ENCODE data around the gene SRPK3.

SRPK3 gene

DNA sequence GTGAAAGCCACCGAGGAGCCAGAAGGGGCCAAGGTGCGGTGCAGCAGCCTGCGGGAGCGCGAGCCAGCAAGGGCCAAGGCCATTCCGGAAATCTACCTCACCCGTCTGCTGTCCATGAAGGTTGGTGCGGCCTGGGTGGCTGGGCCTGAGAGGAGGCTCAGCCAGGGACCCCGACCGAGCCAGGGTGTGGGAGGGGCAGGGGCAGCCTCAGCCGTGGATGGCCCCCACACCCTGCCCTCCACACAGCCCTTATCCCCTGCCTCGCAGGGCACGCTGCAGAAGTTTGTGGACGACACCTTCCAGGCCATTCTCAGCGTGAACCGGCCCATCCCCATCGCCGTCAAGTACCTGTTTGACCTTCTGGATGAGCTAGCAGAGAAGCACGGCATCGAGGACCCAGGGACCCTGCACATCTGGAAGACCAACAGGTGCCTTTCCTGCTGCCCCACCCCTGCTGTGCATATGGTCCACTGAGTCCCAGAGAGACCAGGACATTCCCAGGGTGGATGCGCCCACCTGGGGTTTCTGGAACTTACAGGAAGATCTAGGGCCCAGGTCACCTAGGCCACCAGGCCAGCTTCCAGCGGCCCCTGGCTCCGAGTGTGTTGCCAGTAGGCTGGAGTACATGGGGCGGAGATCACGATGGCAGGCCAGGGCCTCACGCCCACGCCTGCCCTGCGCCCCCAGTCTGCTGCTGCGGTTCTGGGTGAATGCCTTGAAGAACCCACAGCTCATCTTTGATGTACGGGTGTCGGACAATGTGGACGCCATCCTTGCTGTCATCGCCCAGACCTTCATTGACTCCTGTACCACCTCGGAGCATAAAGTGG is 3.4 kb upstream of the SRPK3 start:
- no peaks in the 10 kb centered on the region for H3K36me3 ChIP-seq (ENCODE audit: control insufficient read depth, insufficient read depth, low read length)
- 93 to 95% methylated on average over 34 of the region's 34 CpGs for WGBS, 2 experiments
- peaks cover 2% of the 10 kb centered on the region for H3K4me1 ChIP-seq (ENCODE audit: control insufficient read depth, insufficient read depth, low read length)
- no peak overlapping the region for H3K4me3 ChIP-seq (ENCODE audit: insufficient read depth, low read depth, low read length)
- no peaks in the 10 kb centered on the region for H3K27me3 ChIP-seq (ENCODE audit: control insufficient read depth, insufficient read depth, low read length, poor library complexity, severe bottlenecking)
- no peaks in the 10 kb centered on the region for H3K9me3 ChIP-seq (ENCODE audit: control insufficient read depth, low read length)
- no peak overlapping the region for H3K27ac ChIP-seq (ENCODE audit: insufficient read depth, low read depth, low read length, poor library complexity, severe bottlenecking)

- Histone ChIP-seq H3K9me3 (ENCODE audit: control insufficient read depth, low read length) (no peaks in the 10 kb centered on the region), H3K4me3 (ENCODE audit: insufficient read depth, low read depth, low read length) (no peak overlapping the region), H3K36me3 (ENCODE audit: control insufficient read depth, insufficient read depth, low read length) (no peaks in the 10 kb centered on the region), H3K27ac (ENCODE audit: insufficient read depth, low read depth, low read length, poor library complexity, severe bottlenecking) (no peak overlapping the region), H3K4me1 (ENCODE audit: control insufficient read depth, insufficient read depth, low read length) (peaks cover 2% of the 10 kb centered on the region), H3K27me3 (ENCODE audit: control insufficient read depth, insufficient read depth, low read length, poor library complexity, severe bottlenecking) (no peaks in the 10 kb centered on the region)
- 89 to 91% methylated on average over 17 of the region's 17 CpGs for WGBS, 2 experiments
These were observed 2.7 kb upstream of the SRPK3 start for GRCh38 chrX:153778181-153778580.

- H3K9me3 ChIP-seq (ENCODE audit: control insufficient read depth, low read length), result no peaks in the 10 kb centered on the region
- peaks cover 2% of the 10 kb centered on the region for H3K4me1 ChIP-seq (ENCODE audit: control insufficient read depth, insufficient read depth, low read length)
- H3K27me3 ChIP-seq (ENCODE audit: control insufficient read depth, insufficient read depth, low read length, poor library complexity, severe bottlenecking), result no peaks in the 10 kb centered on the region
- WGBS, 2 experiments, result 93 to 94% methylated on average over 16 of the region's 16 CpGs
- no peak overlapping the region for H3K4me3 ChIP-seq (ENCODE audit: insufficient read depth, low read depth, low read length)
- no peaks in the 10 kb centered on the region for H3K36me3 ChIP-seq (ENCODE audit: control insufficient read depth, insufficient read depth, low read length)
- no peak overlapping the region for H3K27ac ChIP-seq (ENCODE audit: insufficient read depth, low read depth, low read length, poor library complexity, severe bottlenecking)
These were observed 2.1 kb upstream of the SRPK3 start for GRCh38 chrX:153778684-153779101.

DNA sequence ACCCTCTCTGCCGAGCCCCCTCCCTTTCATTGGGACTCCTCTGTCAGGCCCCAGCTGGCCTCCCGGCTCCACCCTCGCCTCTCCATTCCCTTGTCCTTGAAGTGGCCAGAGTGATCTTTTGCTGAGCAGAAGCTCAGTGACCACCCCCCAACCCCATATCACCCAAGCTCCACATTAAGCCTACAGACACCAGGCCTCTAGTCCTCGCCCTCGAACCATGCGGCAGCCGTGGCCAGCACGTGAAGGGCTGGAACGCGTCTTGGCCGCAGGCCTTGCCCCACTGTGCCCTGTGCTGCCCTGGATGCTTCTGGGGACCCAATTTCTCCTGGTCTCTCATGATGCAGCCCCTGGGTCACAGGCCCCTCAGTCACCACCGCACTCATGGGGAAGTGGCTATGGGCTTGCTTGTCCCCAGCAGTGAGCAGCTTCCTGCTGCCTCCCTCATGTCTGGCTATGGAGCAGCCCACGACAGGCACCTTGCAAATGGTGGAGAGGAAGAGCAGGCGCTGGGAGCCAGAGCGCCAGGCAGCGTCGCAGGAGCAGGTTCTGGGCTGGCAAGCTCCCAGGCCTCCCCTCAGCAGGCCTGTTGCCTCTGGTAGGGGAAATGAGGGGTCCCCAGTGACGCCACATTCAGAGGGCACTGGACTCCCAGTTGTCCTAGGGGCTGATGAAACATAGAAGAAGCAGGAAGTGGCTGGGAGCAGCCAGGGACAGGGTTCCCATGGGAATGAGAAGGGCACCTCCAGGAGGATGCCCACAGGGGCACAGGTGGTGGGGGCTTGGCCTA is 757 bp upstream of the SRPK3 start:
- 90 to 92% methylated on average over 18 of the region's 18 CpGs for WGBS, 2 experiments
- peaks cover 2% of the 10 kb centered on the region for H3K4me1 ChIP-seq (ENCODE audit: control insufficient read depth, insufficient read depth, low read length)
- no peak overlapping the region for H3K4me3 ChIP-seq (ENCODE audit: insufficient read depth, low read depth, low read length)
- no peak overlapping the region for H3K27ac ChIP-seq (ENCODE audit: insufficient read depth, low read depth, low read length, poor library complexity, severe bottlenecking)
- H3K27me3 ChIP-seq (ENCODE audit: control insufficient read depth, insufficient read depth, low read length, poor library complexity, severe bottlenecking), result no peaks in the 10 kb centered on the region
- no peaks in the 10 kb centered on the region for H3K9me3 ChIP-seq (ENCODE audit: control insufficient read depth, low read length)
- no peaks in the 10 kb centered on the region for H3K36me3 ChIP-seq (ENCODE audit: control insufficient read depth, insufficient read depth, low read length)

- Histone ChIP-seq H3K4me1 (ENCODE audit: control insufficient read depth, insufficient read depth, low read length) (peaks cover 2% of the 10 kb centered on the region), H3K36me3 (ENCODE audit: control insufficient read depth, insufficient read depth, low read length) (no peaks in the 10 kb centered on the region), H3K4me3 (ENCODE audit: insufficient read depth, low read depth, low read length) (no peak overlapping the region), H3K27ac (ENCODE audit: insufficient read depth, low read depth, low read length, poor library complexity, severe bottlenecking) (no peak overlapping the region), H3K27me3 (ENCODE audit: control insufficient read depth, insufficient read depth, low read length, poor library complexity, severe bottlenecking) (no peaks in the 10 kb centered on the region), H3K9me3 (ENCODE audit: control insufficient read depth, low read length) (no peaks in the 10 kb centered on the region)
- 95% methylated on average over 24 of the region's 24 CpGs for WGBS, 2 experiments
These were observed 697 bp downstream of the SRPK3 start for GRCh38 chrX:153781428-153782047.

GRCh38 chrX:153782313-153782712 is 1.5 kb downstream of the SRPK3 start:
- no peaks in the 10 kb centered on the region for H3K36me3 ChIP-seq (ENCODE audit: control insufficient read depth, insufficient read depth, low read length)
- WGBS, 2 experiments, result 79 to 91% methylated on average over 11 of the region's 11 CpGs

GRCh38 chrX:153782871-153783270 is 2.0 kb downstream of the SRPK3 start:
- Histone ChIP-seq H3K27ac (ENCODE audit: insufficient read depth, low read depth, low read length, poor library complexity, severe bottlenecking) (no peak overlapping the region), H3K4me1 (ENCODE audit: control insufficient read depth, insufficient read depth, low read length) (peaks cover 2% of the 10 kb centered on the region), H3K36me3 (ENCODE audit: control insufficient read depth, insufficient read depth, low read length) (no peaks in the 10 kb centered on the region), H3K27me3 (ENCODE audit: control insufficient read depth, insufficient read depth, low read length, poor library complexity, severe bottlenecking) (no peaks in the 10 kb centered on the region), H3K9me3 (ENCODE audit: control insufficient read depth, low read length) (no peaks in the 10 kb centered on the region), H3K4me3 (ENCODE audit: insufficient read depth, low read depth, low read length) (no peak overlapping the region)
- WGBS, 2 experiments, result 95 to 96% methylated on average over 13 of the region's 14 CpGs

More at GRCh38 chrX:153782313-153782712, 1.5 kb downstream of the SRPK3 start:
- H3K27me3 ChIP-seq (ENCODE audit: control insufficient read depth, insufficient read depth, low read length, poor library complexity, severe bottlenecking), result no peaks in the 10 kb centered on the region
- no peaks in the 10 kb centered on the region for H3K9me3 ChIP-seq (ENCODE audit: control insufficient read depth, low read length)
- H3K27ac ChIP-seq (ENCODE audit: insufficient read depth, low read depth, low read length, poor library complexity, severe bottlenecking), result no peak overlapping the region
- no peak overlapping the region for H3K4me3 ChIP-seq (ENCODE audit: insufficient read depth, low read depth, low read length)
- peaks cover 2% of the 10 kb centered on the region for H3K4me1 ChIP-seq (ENCODE audit: control insufficient read depth, insufficient read depth, low read length)

GRCh38 chrX:153783378-153784013 is 2.7 kb downstream of the SRPK3 start:
- Histone ChIP-seq H3K27ac (ENCODE audit: insufficient read depth, low read depth, low read length, poor library complexity, severe bottlenecking) (no peak overlapping the region), H3K36me3 (ENCODE audit: control insufficient read depth, insufficient read depth, low read length) (no peaks in the 10 kb centered on the region), H3K4me3 (ENCODE audit: insufficient read depth, low read depth, low read length) (no peak overlapping the region), H3K9me3 (ENCODE audit: control insufficient read depth, low read length) (no peaks in the 10 kb centered on the region), H3K4me1 (ENCODE audit: control insufficient read depth, insufficient read depth, low read length) (peaks cover 2% of the 10 kb centered on the region), H3K27me3 (ENCODE audit: control insufficient read depth, insufficient read depth, low read length, poor library complexity, severe bottlenecking) (no peaks in the 10 kb centered on the region)
- 92 to 93% methylated on average over 24 of the region's 24 CpGs for WGBS, 2 experiments

DNA sequence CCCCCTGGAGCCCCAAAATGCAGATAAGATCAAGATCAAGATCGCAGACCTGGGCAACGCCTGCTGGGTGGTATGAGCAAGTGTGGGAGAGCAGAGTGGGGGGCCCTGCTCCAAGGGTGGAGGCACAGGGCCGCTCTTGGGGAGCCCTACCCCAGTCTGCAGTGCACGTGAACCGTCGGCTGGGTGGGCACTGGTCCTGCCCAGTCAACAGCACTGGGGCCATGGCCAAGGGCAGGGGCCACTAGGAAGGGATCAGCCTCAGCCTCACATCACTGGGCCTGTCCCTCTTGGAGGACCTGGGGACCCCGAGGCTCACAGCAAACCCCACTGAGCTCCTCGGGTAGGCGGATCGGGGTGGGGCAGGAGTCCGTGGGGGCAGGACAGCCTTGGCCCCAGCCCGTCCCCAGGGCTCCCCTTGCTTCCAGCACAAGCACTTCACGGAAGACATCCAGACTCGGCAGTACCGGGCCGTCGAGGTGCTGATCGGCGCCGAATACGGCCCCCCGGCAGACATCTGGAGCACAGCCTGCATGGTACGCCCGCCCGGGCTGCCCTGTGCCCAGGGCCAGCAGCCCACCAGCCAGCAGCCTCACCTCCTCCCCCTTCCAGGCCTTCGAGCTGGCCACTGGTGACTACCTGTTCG is 3.6 kb downstream of the SRPK3 start:
- Histone ChIP-seq H3K4me1 (ENCODE audit: control insufficient read depth, insufficient read depth, low read length) (peaks cover 2% of the 10 kb centered on the region), H3K4me3 (ENCODE audit: insufficient read depth, low read depth, low read length) (no peak overlapping the region), H3K27ac (ENCODE audit: insufficient read depth, low read depth, low read length, poor library complexity, severe bottlenecking) (no peak overlapping the region), H3K9me3 (ENCODE audit: control insufficient read depth, low read length) (no peaks in the 10 kb centered on the region), H3K36me3 (ENCODE audit: control insufficient read depth, insufficient read depth, low read length) (no peaks in the 10 kb centered on the region), H3K27me3 (ENCODE audit: control insufficient read depth, insufficient read depth, low read length, poor library complexity, severe bottlenecking) (no peaks in the 10 kb centered on the region)
- 95 to 97% methylated on average over 27 of the region's 27 CpGs for WGBS, 2 experiments
